Right ventricle myocardium inferior (tissue), 1 donor: ENCODE measurements around the gene RHBDL3. TPM values are rescaled to one million over a fixed set of nuclear protein-coding genes. Genes with fewer than 3 reads are reported as not detected.

Experiments used
- ATAC-seq: fragments of 200-7000 bp; cut with Tn5 transposase; one replicate; pipeline ENCODE4 v1.9.1; 2020; ENCODE audit warnings: mild to moderate bottlenecking, moderate library complexity
- DNase-seq: peaks from one replicate; pipeline ENCODE4 v3.0.0; 2021; ENCODE audit errors: missing footprints
- intact Hi-C: fragments of 100-400 bp; cut with DNase I; formaldehyde crosslinking; loops from one replicate; pipeline ENCODE4 v1.11.0; 2022
- total RNA-seq: library from RNA; stranded (reverse); fragmentation: NEBNext Ultra II Directional; extraction: Animal tissue kit (Norgen Biotek cat#: 25700); gene quantifications from one replicate; pipeline ENCODE4 v1.2.1, GENCODE V29; 2021
- donor health status: DM: no; HTN: yes; CAD: no; lungs with severe emphysema.

RHBDL3 gene
- total RNA-seq, 1 donor from 2014 or later, result 3.4 TPM

DNA sequence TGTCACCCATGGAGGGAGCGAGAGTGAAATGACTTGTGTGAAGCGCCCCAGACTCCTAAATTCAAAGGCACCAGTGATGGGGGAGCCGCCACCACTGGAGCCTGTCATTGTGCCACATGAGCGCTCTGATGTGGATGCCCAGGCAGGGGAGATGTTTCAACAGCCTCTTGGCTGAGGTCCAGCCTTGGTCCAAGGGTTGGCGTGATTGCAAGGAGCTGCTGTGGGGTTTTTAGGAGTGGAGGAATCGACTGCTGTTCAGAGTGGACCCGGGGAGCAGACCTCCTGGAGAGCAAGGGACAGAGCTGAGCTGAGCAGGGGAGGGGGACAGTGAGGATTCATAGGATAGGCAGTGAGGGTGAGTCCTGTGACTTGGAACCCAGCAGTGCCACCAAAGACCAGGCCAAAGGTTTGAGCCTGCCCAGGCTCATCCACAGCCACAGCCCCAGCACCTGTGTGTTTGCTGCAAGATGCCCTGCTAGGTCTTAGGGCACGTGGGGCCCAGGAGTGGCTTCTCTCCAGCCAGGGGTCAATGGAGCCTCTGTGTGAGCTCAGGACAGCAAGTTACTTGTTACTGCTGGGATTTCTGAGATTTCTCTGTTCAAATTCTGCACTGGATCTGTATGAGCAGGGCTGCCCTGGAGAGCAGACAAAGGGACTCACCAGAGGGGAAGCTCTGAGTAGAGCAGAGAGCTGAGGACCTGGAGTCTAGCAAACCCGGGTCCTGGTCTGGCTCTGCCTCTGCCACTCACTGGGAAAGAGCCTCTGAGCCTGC, 20.3 kb downstream of the RHBDL3 start:
- DNase-seq, result no peak
- no peak for ATAC-seq
- intact Hi-C loops, result no loop called here

DNA sequence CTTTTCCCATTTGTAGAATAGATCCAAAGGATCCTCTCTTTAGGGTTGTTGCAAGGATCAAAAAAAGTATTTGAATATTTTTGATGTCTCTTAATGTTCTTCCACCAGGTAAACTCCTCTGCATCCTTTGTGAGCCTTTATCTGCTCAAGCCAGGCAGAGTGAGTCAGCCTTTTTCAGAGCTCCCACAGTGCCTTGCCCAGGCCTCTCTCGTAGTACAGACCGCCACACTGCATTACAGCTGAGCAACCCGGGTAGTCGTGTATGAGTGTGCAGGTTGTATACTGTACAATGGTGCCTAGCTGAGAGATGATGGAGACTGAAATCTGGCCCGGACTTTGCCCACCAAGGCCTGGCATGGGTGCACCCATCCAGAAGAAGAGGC, 20.9 kb downstream of the RHBDL3 start:
- ATAC-seq, result no peak
- no peak for DNase-seq
- intact Hi-C loops, result no loop called here

DNA sequence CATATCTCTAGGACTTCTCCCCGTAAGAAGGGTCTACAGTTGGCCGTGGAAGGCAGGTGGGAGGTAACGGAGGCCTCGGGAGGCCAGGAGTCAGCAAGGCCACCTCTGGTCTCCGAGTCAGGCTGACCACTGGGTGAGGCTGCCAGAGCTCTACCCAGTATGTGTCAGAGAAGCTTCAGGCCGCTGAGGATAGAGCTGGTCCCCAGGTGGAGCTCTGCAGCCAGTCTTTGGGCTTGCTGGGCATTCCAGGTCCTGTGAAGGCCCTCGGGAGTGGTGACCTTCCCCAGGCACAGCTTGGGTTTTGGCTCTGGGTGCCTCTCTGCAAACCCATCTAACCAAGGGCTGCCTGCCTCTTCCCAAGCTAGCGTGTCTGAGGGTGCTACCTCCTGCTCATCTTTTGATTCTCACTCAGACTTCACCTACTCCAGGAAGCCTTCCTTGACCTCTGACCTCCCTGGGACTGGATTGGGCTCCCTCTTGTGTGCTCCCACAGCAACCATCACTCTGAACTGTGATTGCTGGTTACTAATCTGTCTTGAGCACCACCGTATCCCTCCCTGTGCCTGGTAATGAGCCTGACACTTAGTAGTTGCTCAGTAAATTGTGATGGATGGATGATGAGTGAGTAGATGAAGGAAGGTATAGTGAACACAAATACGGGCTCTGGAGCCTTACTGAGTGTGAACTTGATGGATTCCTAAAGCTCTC, 22.3 kb downstream of the RHBDL3 start:
- intact Hi-C loops, result no loop called here
- no peak for ATAC-seq
- no peak for DNase-seq

DNA sequence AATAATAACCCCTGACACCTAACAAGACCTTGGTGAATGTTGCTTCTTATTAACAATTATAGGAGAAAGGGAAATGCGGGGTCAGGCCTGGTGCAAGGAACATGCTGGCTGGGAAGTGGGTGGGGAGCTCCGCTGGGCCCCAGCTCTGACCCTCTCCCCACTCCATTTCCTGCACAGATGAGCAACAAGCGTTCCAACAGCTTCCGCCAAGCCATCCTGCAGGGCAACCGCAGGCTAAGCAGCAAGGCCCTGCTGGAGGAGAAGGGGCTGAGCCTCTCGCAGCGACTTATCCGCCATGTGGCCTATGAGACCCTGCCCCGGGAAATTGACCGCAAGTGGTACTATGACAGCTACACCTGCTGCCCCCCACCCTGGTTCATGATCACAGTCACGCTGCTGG, 23.0 kb downstream of the RHBDL3 start:
- no peak for ATAC-seq
- intact Hi-C loops, result no loop called here
- DNase-seq, result no peak

DNA sequence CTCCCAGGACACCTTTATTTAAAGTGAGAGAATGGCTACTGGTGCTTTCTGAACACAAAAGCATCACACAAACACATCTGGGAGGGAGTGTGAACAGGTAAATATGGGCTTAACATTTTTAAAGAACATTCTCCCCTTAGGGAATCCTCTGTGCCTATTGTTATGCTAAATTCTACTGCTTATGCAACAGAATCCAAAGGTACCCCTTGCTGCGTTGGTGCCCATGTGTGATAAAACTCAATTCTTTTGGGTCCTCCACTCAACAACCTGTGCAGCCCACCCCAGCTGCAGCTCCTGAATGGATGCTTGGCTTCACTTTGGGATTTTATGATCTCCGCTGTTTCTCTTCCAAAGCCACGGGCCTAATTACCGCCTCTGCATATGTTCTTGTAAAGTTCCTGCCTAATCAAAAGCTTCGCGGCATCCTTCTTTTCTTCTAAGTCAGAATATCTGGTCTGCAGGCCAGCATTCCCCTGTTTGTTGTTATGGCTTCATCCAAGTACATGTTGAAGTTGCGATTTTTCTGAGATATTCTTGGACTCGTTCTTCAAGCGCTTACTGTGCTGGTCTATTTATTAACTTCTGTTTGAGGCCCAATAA, 23.9 kb downstream of the RHBDL3 start:
- no peak for ATAC-seq
- intact Hi-C loops, result no loop called here
- DNase-seq, result no peak

DNA sequence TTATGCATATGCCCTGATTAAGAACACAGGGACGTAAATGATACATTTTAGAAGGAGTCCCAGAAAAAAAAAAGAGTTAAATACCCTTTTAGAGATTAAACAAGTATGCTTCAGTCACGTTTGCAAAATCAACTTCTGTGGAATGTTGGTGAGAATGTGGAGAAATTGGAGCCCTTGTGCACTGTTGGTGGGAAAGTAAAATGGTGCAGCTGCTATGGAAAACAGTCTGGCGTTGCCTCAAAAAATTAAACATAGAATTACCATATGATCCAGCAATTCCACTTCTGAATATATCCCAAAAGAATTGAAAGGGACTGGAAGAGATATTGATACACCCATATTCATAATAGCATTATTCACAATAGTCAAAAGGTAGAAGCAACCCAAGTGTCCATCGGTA, 26.5 kb downstream of the RHBDL3 start:
- DNase-seq (no peak), ATAC-seq (no peak)
- intact Hi-C loops, result no loop called here

DNA sequence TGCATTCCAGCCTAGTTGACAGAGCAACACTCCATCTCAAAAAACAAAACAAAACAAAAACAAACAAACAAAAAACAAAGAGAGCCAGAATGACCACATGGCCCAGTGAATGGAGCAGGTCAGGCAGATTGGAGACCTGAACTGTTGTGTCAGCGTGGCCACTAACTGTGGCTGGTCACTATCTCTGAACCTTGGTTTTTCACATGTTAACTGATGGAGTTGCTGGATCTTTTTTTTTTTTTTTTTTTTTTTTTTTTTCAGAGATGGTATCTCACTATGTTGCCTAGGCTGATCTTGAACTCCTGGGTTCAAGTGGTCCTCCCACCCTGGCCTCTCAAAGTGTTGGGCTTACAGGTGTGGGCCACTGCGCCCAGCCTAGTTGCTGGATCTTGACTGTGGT, 31.8 kb downstream of the RHBDL3 start:
- DNase-seq (no peak), ATAC-seq (no peak)
- intact Hi-C loops, result no loop called here

DNA sequence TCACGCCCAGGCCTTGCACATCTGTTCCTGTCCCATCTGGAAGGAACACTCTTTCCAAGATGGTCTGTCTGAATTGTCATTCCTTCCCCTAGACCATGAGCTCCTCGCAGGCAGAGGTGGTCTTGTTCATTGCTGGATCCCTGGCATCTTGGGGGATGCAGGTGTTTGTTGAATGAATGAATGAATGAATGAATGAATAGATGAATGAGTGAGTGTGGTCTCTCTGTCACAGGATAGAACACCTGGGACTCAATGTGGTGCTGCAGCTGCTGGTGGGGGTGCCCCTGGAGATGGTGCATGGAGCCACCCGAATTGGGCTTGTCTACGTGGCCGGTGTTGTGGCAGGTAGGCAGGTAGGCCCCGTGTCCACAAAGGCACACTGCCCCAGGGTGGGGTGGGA, 32.2 kb downstream of the RHBDL3 start:
- intact Hi-C loops, result no loop called here
- DNase-seq (no peak), ATAC-seq (no peak)

DNA sequence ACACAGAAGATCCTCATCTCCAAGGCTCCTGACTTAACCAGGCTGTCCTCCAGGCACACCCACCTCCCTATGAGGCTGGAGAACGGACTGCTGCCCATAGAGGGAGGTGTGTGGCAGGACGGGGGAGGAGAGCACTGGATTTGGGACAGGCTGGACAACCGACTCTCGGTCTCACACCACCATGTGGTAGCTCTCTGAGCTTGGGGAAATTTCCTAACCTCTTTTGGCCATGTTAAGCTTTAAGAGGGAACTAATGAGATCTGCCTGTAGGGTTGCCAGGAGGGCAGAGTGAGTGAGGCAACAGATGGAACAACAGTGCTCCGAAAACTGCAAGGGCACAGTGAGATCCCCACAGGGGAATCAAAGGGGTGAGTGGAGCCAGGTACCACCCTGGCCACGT, 32.7 kb downstream of the RHBDL3 start:
- DNase-seq (no peak), ATAC-seq (no peak)
- intact Hi-C loops, result no loop called here

DNA sequence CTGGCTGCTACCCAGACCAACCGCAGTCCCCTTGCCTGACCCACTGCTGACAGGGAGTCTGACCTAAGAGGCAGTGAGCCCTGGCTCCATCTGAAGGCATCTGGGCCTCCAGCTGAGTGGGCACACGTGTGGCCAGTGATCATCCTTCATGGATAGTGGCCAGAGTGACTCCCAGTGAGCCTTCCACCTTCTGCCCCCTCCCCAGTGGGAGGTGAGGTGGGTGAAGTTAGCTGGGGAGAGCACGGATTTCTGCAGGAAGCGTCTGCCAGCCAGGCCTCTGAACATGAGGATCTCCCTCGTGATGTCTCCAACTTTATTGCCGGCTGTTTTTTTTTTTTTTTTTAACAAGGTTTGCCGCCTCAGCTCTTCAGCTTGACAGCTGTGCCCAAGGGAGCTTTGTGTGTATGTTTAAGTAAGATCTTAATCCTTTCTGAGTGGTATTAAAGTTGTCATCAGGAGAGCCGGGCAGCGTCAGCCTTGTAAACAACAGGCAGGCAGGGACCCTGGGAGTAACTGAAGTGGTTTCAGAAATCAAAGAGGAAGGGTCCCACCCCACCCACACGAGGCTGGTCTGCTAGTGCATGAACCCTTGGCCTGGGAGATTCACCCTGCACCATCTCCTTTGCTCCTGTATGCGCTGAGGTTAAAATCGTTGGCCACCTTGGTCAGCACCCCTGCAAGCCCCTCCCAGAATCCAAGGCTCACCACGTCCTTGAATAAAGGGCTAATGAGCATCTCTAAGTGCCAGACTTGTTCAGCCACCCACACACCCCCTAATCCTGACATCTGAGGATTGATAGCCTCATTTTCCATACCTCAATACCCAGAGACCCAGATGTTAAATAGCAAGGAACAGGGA, 33.3 kb downstream of the RHBDL3 start:
- DNase-seq, result no peak
- no peak for ATAC-seq
- intact Hi-C loops, result no loop called here

DNA sequence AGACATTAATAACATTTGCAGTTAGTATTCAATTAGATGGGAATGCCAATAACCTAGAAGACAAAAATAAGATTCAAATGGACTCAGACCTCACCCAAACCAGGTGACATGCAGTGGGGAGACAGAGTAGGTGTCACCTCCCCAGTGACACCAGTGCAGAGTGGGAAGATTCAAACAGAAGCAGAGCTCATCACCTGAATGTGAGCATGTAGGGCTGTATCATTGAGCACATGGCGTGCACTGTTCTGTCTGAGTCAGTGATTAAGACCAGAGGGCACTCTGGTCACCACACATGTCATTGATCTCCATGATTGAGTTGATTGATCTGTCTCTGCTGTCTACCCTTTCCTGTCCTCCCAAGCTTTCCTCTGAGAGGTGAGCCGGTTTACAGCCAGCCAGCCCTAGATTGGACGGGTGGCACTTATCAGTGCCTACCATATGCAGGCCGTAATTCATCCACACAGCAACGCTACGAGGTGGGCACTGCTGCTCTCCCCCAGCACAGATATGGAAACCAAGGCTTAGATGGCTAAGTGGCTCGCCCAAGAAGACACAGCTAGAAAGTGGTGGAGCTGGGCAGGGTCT, 34.0 kb downstream of the RHBDL3 start:
- ATAC-seq (no peak), DNase-seq (no peak)
- intact Hi-C loops, result no loop called here

DNA sequence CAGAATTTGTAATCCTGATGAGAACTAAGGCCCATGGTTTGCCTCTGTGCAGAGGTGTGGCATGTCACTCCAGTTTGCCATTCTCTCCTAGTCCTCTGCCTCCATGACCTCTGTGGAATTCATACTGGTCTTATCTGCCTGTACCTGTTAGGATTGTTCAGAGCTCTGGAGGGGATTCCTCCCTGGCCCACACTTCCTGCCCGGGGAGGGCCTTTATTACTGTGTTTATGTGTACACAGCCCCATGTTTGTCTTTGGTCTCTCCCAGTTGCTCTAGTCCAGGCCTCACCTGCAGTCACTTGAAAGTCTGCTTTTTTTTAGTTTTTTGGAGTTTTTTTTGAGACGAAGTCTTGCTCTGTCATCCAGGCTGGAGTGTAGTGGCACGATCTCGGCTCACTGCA, 36.4 kb downstream of the RHBDL3 start:
- ATAC-seq, result no peak
- intact Hi-C loops, result no loop called here
- DNase-seq, result no peak

DNA sequence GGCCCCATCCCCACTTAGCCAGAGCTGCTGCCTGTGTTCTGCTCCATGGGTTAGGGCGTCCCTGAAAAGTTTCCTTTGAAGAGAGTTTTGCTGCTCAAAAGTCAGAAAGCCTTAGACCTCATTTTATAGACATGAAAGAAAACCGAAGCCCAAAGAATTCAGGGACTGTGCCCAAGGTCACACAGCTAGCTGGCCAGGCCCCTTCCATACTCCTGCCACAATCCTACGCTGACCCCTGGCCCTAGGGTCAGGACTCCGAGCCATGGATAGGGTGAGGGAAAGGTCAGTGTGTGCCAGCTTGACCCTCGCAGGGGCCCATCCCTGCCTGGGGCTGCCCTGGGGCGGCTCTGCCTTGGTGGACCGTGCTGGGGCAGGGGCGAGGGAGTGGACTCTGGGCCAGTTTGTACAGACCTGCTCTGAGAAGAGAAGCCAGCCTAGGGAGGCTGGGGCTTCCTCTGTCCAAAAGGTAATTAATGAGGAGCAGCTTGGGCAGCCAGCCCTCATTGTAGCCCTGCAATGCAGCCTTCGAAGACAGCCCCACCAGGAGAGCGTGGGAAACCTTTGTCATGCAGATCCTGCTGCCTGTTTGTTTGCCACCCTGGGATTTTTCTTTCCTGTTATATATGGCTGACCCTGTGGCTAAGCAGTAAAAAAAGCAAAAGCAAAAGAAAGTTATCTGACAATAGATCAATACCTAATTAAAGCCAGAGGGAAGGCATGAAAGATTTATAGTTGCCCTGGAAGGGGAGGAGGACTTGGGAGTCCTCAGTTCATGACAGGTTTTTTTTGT, 37.4 kb downstream of the RHBDL3 start:
- ATAC-seq (no peak), DNase-seq (no peak)
- intact Hi-C loops, result no loop called here

DNA sequence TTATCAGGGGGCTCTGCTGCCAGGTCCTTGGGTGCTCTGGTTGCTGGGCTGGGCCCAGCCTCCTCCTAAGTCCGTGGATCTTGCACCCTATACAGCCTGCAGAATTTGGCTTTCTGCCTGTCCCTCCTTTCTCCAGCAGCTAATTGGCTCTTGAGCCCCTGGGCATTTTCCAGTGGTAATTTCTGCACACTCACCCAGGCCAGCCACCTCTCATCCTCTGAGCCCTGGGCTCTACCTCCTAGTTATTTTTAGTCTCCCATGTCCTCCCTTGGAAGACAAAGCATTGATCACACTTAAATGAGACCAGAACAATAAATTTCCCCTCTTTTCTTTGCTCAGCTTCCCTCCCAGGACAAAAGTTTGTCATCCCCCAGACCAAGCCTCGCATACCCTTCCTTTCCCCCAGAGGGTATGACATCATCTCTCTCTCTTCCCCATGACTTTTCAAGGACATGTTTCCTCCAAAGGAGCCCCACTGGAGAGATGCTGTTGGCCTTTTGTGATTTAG, 38.2 kb downstream of the RHBDL3 start:
- intact Hi-C loops, result no loop called here

DNA sequence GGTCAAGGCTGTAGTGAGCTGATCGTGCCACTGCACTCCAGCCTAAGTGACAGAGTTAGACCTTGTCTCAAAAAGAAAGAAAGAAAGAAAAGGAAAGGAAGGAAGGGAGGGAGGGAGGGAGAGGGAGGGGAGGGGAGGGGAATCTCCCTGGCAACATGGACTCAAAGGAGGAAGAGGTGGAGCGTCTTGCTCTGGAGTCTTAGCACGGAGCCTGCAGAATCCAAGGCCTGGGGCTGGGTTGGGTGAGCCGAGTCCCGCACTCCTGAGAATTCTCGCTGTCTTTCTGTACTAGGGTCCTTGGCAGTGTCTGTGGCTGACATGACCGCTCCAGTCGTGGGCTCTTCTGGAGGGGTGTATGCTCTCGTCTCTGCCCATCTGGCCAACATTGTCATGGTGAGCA, 39.4 kb downstream of the RHBDL3 start:
- intact Hi-C loops, result no loop called here
- no peak for ATAC-seq
- no peak for DNase-seq

More for the DNA sequence above, 38.2 kb downstream of the RHBDL3 start:
- ATAC-seq (peak; percentile 49), DNase-seq (no peak)

DNA sequence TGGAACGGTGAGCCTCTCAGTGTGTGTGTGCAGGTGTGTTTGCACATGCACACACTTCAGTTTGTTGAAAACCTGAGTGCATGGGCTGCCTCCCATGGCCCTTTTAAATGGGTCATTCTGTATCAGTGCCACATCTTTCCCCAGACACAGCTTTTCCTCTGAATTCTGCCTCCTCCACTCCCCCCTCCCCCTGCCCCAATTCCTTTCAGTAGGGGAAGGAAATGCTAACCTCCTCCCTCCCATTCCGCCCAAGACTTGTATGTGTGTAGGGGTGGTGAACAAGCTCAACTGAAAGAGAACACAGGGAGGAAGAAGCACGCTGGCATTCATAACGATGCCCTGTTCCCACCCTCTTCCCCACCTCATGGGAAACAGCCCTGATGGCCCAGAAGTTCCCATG, 42.0 kb downstream of the RHBDL3 start:
- DNase-seq (no peak), ATAC-seq (no peak)
- intact Hi-C loops, result no loop called here

DNA sequence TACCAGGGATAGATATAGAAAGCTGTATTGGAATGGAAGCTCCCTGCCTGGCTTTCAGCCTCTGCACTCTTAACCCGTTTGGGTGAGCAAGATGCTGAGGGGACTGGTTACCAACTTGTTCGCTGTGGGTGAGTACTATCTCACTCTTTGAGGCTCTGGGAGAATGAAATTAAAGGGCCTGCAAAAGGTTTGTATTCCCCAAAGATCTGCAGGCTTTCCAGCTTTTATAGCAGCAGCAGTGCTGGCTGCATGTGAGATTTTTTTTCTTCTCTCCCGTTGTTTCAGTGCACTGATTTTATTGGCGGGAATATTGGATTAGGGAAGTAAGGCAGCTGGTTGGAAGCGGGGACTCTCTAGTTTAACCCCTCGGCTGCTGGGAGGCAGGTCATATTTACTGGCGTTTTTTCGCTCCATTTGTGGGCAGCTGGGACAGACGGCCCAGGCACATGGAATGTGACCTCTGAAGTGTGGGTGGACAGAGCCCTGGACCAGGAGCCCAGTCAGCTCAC, 45.5 kb downstream of the RHBDL3 start:
- intact Hi-C loops, result no loop called here
- ATAC-seq, result no peak

DNA sequence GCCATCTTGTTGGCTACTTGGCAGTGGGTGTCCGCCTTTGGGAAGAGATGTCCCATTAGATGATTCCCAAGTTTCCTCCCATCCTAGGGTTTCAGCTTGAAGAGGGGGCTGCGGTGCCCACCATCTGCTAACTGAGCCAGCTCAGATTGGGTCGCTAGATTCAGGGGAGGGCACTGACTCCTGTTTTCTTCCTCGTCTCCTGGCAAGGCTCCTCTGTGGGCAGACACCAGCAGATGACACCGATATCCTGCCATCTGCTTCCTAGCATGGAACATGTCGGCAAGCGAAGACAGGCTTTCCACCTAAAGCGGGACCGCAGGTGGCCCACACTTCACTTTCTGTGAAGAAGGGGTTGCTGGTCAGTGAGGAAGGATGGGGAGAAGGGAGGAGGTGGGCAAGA, 49.0 kb downstream of the RHBDL3 start:
- intact Hi-C loops, result no loop called here
- ATAC-seq (no peak), DNase-seq (no peak)

More for the DNA sequence above, 45.5 kb downstream of the RHBDL3 start:
- no peak for DNase-seq
